Adrenal gland (tissue), 5 donors: Measurements from ENCODE around the gene TLCD4.

ENCODE experiments used
- POLR2A ChIP-seq, 2 donors: fragments of 450-650 bp; IDR thresholded peaks; one replicate each; pipeline ENCODE4 v1.6.1; 2017; ENCODE audit warnings: antibody characterized with exemption in 2 of 2, mild to moderate bottlenecking in 2 of 2, moderate library complexity in 1 of 2
- TF ChIP-seq, protein P1 (sequence below), 6 experiments: fragments of 450-650 bp in 4 of 6; fragments of 200-600 bp in 2 of 6; sonication (generic) in 1 of 6; IDR thresholded peaks; 1 replicate in 5 of 6; 2 replicates in 1 of 6; pipeline versions ENCODE4 v1.5.1 to v1.8.0; 2016 to 2021; ENCODE audit warnings: antibody characterized with exemption in 6 of 6, mild to moderate bottlenecking in 2 of 6, moderate library complexity in 1 of 6
- donor health status: DM: no; HTN: no; CAD: no.

DNA sequence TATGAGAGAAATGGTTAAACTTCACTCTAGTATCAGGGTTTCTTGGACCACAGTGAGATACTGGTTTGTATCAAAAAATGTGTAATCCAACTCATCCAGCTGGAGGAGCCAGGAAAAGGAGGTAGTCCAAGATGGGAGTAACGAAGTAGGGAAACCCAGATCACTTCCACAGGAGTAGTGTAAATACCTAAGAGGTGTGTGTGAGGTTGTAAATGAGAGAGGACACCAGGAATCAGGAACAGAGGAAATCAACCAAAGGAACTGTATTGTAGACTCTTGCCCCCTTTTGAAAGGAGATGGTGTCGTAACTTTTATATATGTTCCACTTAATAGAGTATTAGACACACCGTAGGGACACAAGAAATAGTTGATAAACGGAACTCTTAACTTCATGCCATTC is 19.7 kb upstream of the TLCD4 start:
- TF ChIP-seq, protein P1, sequence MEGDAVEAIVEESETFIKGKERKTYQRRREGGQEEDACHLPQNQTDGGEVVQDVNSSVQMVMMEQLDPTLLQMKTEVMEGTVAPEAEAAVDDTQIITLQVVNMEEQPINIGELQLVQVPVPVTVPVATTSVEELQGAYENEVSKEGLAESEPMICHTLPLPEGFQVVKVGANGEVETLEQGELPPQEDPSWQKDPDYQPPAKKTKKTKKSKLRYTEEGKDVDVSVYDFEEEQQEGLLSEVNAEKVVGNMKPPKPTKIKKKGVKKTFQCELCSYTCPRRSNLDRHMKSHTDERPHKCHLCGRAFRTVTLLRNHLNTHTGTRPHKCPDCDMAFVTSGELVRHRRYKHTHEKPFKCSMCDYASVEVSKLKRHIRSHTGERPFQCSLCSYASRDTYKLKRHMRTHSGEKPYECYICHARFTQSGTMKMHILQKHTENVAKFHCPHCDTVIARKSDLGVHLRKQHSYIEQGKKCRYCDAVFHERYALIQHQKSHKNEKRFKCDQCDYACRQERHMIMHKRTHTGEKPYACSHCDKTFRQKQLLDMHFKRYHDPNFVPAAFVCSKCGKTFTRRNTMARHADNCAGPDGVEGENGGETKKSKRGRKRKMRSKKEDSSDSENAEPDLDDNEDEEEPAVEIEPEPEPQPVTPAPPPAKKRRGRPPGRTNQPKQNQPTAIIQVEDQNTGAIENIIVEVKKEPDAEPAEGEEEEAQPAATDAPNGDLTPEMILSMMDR (IDR thresholded peaks at IDR 0.05) = no peak
- TF ChIP-seq POLR2A (IDR thresholded peaks at IDR 0.05) = no peak
